HG03159 (cell line): Measurements from ENCODE around the gene ZBTB46.
"Not testable (repeated sequence)": the region's sequence is repeated elsewhere in the genome, so short reads cannot be mapped to it uniquely, and the experiment has no call there.

Experiments
- ATAC-seq: cut with Tn5 transposase; IDR thresholded peaks from one replicate; pipeline ENCODE4 v1.9.1; 2021; ENCODE audit warnings: mild to moderate bottlenecking, moderate library complexity; ENCODE audit not compliant: unreplicated experiment

The ZBTB46 gene

GRCh38 chr20:63737695-63737944 is 93.4 kb downstream of the ZBTB46 start:
- ATAC-seq: no peak

GRCh38 chr20:63736893-63737694 is 94.0 kb downstream of the ZBTB46 start:
- no peak for ATAC-seq

GRCh38 chr20:63735859-63736718 is 95.0 kb downstream of the ZBTB46 start, which contains the start of gene LIME1:
TSS of gene LIME1 (plus strand) at chr20:63736664. CDS start at chr20:63737550, 886 bp downstream.
- ATAC-seq: no peak

GRCh38 chr20:63734946-63735858 is 95.9 kb downstream of the ZBTB46 start:
- no peak for ATAC-seq

GRCh38 chr20:63734111-63734945 is 96.7 kb downstream of the ZBTB46 start:
- ATAC-seq: no peak

- ATAC-seq: no peak
Measured at GRCh38 chr20:63733579-63734081, 97.4 kb downstream of the ZBTB46 start.

- ATAC-seq: no peak
Measured at GRCh38 chr20:63733117-63733516, 97.9 kb downstream of the ZBTB46 start.

- no peak for ATAC-seq
Measured at GRCh38 chr20:63732118-63733095, 98.7 kb downstream of the ZBTB46 start.

GRCh38 chr20:63731410-63731809 is 99.7 kb downstream of the ZBTB46 start:
- ATAC-seq: no peak

- ATAC-seq: not testable (repeated sequence)
Measured at GRCh38 chr20:63730189-63730733, 100.8 kb downstream of the ZBTB46 start.

- not testable (repeated sequence) for ATAC-seq
Measured at GRCh38 chr20:63722967-63723622, 108.0 kb downstream of the ZBTB46 start.

- ATAC-seq: no peak
Measured at GRCh38 chr20:63718996-63719395, 112.1 kb downstream of the ZBTB46 start.

- no peak for ATAC-seq
Measured at GRCh38 chr20:63714858-63715257, 116.2 kb downstream of the ZBTB46 start.

- no peak for ATAC-seq
Measured at GRCh38 chr20:63712191-63712590, 118.9 kb downstream of the ZBTB46 start.

GRCh38 chr20:63711085-63711645 is 119.9 kb downstream of the ZBTB46 start:
- ATAC-seq: no peak

GRCh38 chr20:63709149-63709527 is 121.9 kb downstream of the ZBTB46 start:
- no peak for ATAC-seq

GRCh38 chr20:63708301-63709148 is 122.5 kb downstream of the ZBTB46 start:
- peak; percentile 12 for ATAC-seq
